ENCODE results near the gene RXRB. TPM values are rescaled to one million over a fixed set of nuclear protein-coding genes. Genes with fewer than 3 reads are reported as not detected.

The RXRB gene
- total and polyA plus RNA-seq, 2 of the 13 experiments (the other 11 are each of a cell fraction or from before 2014, with no cell fraction given), result 26.7 to 55.7 TPM

DNA sequence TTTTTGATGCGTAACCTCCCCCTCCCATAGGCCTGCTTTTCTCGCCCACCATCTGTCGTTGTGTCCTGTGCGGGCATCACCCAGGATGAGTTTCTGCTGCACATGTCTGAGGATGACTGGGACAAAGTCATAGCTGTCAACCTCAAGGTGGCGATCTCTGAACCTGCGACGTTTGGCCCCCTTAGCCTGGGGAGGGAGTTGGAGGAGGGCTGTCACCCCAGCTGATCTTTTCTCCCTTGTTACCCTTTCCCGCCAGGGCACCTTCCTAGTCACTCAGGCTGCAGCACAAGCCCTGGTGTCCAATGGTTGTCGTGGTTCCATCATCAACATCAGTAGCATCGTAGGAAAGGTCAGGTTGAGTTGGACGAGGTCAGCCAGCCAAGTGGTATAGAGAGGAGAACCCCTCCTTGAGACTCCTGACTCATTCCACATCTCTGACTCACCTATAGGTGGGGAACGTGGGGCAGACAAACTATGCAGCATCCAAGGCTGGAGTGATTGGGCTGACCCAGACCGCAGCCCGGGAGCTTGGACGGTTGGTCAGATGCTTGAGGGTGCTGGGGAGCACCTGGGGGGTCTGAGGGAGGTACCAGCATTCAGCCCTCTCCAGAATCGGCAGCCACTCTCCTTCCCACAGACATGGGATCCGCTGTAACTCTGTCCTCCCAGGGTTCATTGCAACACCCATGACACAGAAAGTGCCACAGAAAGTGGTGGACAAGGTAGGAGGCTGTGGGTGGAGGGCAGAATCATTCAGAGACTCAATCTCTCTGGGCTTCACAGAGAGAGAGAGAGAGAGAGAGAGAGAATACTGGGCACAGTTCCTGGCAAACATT lies 4.9 kb upstream of the RXRB start:
- FAIRE-seq, result peak; percentile 52
- peaks cover 70% of the 10 kb centered on the region for H3K4me1 ChIP-seq (ENCODE audit: insufficient read depth, low read length)
- peak; percentile 0; the same call in 2 of the 3 replicates for ATAC-seq
- no peak for TF ChIP-seq ZNF724P (CRISPR knock-in tag; IDR thresholded peaks at IDR 0.05; ENCODE audit: borderline replicate concordance)
- TF ChIP-seq, protein P1, sequence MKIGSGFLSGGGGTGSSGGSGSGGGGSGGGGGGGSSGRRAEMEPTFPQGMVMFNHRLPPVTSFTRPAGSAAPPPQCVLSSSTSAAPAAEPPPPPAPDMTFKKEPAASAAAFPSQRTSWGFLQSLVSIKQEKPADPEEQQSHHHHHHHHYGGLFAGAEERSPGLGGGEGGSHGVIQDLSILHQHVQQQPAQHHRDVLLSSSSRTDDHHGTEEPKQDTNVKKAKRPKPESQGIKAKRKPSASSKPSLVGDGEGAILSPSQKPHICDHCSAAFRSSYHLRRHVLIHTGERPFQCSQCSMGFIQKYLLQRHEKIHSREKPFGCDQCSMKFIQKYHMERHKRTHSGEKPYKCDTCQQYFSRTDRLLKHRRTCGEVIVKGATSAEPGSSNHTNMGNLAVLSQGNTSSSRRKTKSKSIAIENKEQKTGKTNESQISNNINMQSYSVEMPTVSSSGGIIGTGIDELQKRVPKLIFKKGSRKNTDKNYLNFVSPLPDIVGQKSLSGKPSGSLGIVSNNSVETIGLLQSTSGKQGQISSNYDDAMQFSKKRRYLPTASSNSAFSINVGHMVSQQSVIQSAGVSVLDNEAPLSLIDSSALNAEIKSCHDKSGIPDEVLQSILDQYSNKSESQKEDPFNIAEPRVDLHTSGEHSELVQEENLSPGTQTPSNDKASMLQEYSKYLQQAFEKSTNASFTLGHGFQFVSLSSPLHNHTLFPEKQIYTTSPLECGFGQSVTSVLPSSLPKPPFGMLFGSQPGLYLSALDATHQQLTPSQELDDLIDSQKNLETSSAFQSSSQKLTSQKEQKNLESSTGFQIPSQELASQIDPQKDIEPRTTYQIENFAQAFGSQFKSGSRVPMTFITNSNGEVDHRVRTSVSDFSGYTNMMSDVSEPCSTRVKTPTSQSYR (CRISPR knock-in tag; IDR thresholded peaks at IDR 0.05; ENCODE audit: borderline replicate concordance), result no peak
- TF ChIP-seq, protein P2, sequence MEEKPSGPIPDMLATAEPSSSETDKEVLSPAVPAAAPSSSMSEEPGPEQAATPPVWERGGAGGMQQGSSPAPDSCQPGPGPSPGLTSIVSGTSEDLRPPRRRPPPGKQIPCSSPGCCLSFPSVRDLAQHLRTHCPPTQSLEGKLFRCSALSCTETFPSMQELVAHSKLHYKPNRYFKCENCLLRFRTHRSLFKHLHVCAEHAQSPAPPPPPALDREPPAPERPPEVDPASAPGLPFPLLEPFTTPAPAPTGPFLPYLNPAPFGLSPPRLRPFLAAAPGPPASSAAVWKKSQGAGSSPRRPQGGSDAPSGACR (CRISPR knock-in tag; IDR thresholded peaks at IDR 0.05), result no peak
- no peak for TF ChIP-seq ZNF337 (CRISPR knock-in tag; IDR thresholded peaks at IDR 0.05; ENCODE audit: borderline replicate concordance, low read depth)
- TF ChIP-seq, protein P3, sequence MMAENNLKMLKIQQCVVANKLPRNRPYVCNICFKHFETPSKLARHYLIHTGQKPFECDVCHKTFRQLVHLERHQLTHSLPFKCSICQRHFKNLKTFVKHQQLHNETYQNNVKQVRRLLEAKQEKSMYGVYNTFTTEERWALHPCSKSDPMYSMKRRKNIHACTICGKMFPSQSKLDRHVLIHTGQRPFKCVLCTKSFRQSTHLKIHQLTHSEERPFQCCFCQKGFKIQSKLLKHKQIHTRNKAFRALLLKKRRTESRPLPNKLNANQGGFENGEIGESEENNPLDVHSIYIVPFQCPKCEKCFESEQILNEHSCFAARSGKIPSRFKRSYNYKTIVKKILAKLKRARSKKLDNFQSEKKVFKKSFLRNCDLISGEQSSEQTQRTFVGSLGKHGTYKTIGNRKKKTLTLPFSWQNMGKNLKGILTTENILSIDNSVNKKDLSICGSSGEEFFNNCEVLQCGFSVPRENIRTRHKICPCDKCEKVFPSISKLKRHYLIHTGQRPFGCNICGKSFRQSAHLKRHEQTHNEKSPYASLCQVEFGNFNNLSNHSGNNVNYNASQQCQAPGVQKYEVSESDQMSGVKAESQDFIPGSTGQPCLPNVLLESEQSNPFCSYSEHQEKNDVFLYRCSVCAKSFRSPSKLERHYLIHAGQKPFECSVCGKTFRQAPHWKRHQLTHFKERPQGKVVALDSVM (CRISPR knock-in tag; IDR thresholded peaks at IDR 0.05), result no peak
- TF ChIP-seq, protein P4, sequence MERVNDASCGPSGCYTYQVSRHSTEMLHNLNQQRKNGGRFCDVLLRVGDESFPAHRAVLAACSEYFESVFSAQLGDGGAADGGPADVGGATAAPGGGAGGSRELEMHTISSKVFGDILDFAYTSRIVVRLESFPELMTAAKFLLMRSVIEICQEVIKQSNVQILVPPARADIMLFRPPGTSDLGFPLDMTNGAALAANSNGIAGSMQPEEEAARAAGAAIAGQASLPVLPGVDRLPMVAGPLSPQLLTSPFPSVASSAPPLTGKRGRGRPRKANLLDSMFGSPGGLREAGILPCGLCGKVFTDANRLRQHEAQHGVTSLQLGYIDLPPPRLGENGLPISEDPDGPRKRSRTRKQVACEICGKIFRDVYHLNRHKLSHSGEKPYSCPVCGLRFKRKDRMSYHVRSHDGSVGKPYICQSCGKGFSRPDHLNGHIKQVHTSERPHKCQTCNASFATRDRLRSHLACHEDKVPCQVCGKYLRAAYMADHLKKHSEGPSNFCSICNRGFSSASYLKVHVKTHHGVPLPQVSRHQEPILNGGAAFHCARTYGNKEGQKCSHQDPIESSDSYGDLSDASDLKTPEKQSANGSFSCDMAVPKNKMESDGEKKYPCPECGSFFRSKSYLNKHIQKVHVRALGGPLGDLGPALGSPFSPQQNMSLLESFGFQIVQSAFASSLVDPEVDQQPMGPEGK (CRISPR knock-in tag; IDR thresholded peaks at IDR 0.05), result peak; percentile 68
- TF ChIP-seq, protein P5, sequence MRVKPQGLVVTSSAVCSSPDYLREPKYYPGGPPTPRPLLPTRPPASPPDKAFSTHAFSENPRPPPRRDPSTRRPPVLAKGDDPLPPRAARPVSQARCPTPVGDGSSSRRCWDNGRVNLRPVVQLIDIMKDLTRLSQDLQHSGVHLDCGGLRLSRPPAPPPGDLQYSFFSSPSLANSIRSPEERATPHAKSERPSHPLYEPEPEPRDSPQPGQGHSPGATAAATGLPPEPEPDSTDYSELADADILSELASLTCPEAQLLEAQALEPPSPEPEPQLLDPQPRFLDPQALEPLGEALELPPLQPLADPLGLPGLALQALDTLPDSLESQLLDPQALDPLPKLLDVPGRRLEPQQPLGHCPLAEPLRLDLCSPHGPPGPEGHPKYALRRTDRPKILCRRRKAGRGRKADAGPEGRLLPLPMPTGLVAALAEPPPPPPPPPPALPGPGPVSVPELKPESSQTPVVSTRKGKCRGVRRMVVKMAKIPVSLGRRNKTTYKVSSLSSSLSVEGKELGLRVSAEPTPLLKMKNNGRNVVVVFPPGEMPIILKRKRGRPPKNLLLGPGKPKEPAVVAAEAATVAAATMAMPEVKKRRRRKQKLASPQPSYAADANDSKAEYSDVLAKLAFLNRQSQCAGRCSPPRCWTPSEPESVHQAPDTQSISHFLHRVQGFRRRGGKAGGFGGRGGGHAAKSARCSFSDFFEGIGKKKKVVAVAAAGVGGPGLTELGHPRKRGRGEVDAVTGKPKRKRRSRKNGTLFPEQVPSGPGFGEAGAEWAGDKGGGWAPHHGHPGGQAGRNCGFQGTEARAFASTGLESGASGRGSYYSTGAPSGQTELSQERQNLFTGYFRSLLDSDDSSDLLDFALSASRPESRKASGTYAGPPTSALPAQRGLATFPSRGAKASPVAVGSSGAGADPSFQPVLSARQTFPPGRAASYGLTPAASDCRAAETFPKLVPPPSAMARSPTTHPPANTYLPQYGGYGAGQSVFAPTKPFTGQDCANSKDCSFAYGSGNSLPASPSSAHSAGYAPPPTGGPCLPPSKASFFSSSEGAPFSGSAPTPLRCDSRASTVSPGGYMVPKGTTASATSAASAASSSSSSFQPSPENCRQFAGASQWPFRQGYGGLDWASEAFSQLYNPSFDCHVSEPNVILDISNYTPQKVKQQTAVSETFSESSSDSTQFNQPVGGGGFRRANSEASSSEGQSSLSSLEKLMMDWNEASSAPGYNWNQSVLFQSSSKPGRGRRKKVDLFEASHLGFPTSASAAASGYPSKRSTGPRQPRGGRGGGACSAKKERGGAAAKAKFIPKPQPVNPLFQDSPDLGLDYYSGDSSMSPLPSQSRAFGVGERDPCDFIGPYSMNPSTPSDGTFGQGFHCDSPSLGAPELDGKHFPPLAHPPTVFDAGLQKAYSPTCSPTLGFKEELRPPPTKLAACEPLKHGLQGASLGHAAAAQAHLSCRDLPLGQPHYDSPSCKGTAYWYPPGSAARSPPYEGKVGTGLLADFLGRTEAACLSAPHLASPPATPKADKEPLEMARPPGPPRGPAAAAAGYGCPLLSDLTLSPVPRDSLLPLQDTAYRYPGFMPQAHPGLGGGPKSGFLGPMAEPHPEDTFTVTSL (CRISPR knock-in tag; IDR thresholded peaks at IDR 0.05; ENCODE audit: borderline replicate concordance), result no peak

More for the DNA sequence above, 4.9 kb upstream of the RXRB start:
- in situ Hi-C loops (cut with HindIII; ENCODE audit: extremely low pct_ligation_motif_present, low pct_unique_long_range_greater_than_20kb), result loop anchor here (10.0 kb wide), 1 partner anchor 209 kb away; the partner anchor contains the start of genes CUTA and PHF1
- peaks cover 13% of the 10 kb centered on the region; the same call in 1 of the 2 replicates for H4K20me1 ChIP-seq (ENCODE audit: insufficient read depth, low read length)
- H3K27ac ChIP-seq (ENCODE audit: extremely low read length, insufficient read depth, low read length), result peak overlapping the region; percentile 75
- H3K4me3 ChIP-seq (replicated peaks in 1 of 3; ENCODE audit: insufficient read depth in 1 of 3, low read depth in 2 of 3, low read length in 3 of 3), result peak overlapping the region; percentile 60 to 80 (median 74)
- peak overlapping the region; percentile 71 for H3K9ac ChIP-seq (ENCODE audit: insufficient read depth, low read depth, low read length)
- WGBS (ENCODE audit: low lambda C conversion rate), result 66% methylated on average over 17 of the region's 17 CpGs
- H3K4me2 ChIP-seq (ENCODE audit: low read depth, low read length), result peak overlapping the region; percentile 90
- BruUV-seq (replicated peaks), result no TSS peak
- intact Hi-C loops (cut with micrococcal nuclease; ENCODE audit: unreplicated experiment), result no loop called here
- H3K36me3 ChIP-seq (replicated peaks in 1 of 2; ENCODE audit: control insufficient read depth in 1 of 2, insufficient read depth in 2 of 2, low read length in 2 of 2), result peaks cover 12 to 33% of the 10 kb centered on the region in 2 experiments
- H2AFZ ChIP-seq (ENCODE audit: low read length), result no peak overlapping the region
- CTCF ChIA-PET (ENCODE audit: low intra/inter-chr PET ratio, low total read pairs), result interaction anchor here (1.4 kb wide), 1 partner anchor 43 kb away, joined by 5 read pairs; no protein-coding TSS in a partner anchor
- POLR2A ChIA-PET, result interaction anchor here (1.4 to 2.2 kb wide), 7 partner anchors 15 to 236 kb away, joined by 4 to 16 read pairs (median 5); partner anchors contain the start of genes RPS18 and VPS52
- no peaks in the 10 kb centered on the region for H3K9me3 ChIP-seq (ENCODE audit: low read length)
- peaks cover 40% of the 10 kb centered on the region for H3K79me2 ChIP-seq (ENCODE audit: insufficient read depth, low read length)
- peaks cover 0 to 4% of the 10 kb centered on the region in 2 experiments; a peak in 1 of 5 replicates for H3K27me3 ChIP-seq (ENCODE audit: control insufficient read depth in 1 of 2, insufficient read depth in 2 of 2, low read length in 2 of 2)
- no peak for DNase-seq (ENCODE audit: low spot score)
